Endothelial cell (in vitro differentiated cells): ENCODE results near the gene TRIM2. TPM values are rescaled to one million over a fixed set of nuclear protein-coding genes. Genes with fewer than 3 reads are reported as not detected.

Experiments used
- DNase-seq: peaks from one replicate; pipeline ENCODE4 v3.0.0; 2021; ENCODE audit warnings: low spot score
- H3K27ac Mint-ChIP-seq: one replicate; pipeline ENCODE4 v1.8.0; 2021; ENCODE audit warnings: mixed read lengths, inconsistent platforms; ENCODE audit not compliant: unreplicated experiment
- H3K27me3 Mint-ChIP-seq: one replicate; pipeline ENCODE4 v1.8.0; 2021; ENCODE audit warnings: mild to moderate bottlenecking, moderate library complexity, mixed read lengths, inconsistent platforms; ENCODE audit not compliant: unreplicated experiment
- H3K36me3 Mint-ChIP-seq: one replicate; pipeline ENCODE4 v1.8.0; 2021; ENCODE audit warnings: mild to moderate bottlenecking, low read depth, mixed read lengths, inconsistent platforms; ENCODE audit not compliant: unreplicated experiment
- H3K4me1 Mint-ChIP-seq: one replicate; pipeline ENCODE4 v1.8.0; 2021; ENCODE audit warnings: mild to moderate bottlenecking, mixed read lengths, inconsistent platforms; ENCODE audit not compliant: unreplicated experiment
- H3K4me3 Mint-ChIP-seq: one replicate; pipeline ENCODE4 v1.8.0; 2021; ENCODE audit warnings: mild to moderate bottlenecking, mixed read lengths, inconsistent platforms; ENCODE audit not compliant: unreplicated experiment
- H3K9me3 Mint-ChIP-seq: one replicate; pipeline ENCODE4 v1.8.0; 2021; ENCODE audit warnings: mixed read lengths, inconsistent platforms; ENCODE audit not compliant: unreplicated experiment
- CTCF ChIP-seq: fragments of 200-600 bp; sonication (generic); IDR thresholded peaks from one replicate; pipeline ENCODE4 v1.5.0; 2021; ENCODE audit warnings: antibody characterized with exemption; ENCODE audit not compliant: unreplicated experiment
- total RNA-seq: library from RNA; stranded (reverse); fragmentation: NEBNext Ultra II Directional; extraction: Animal tissue kit (Norgen Biotek cat#: 25700); gene quantifications from one replicate; pipeline ENCODE4 v1.2.1, GENCODE V29; 2021; ENCODE audit not compliant: unreplicated experiment

Gene TRIM2
- total RNA-seq, 1 donor from 2014 or later = 15.4 TPM

GRCh38 chr4:153296040-153296823, 92.0 kb downstream of the TRIM2 start:
- Mint-ChIP-seq H3K4me1 (no peaks in the 10 kb centered on the region), H3K9me3 (peaks cover 9% of the 10 kb centered on the region), H3K36me3 (peaks cover 56% of the 10 kb centered on the region), H3K4me3 (peak overlapping the region; percentile 72), H3K27me3 (peaks cover 2% of the 10 kb centered on the region), H3K27ac (no peak overlapping the region)
- no peak for TF ChIP-seq CTCF
- no peak for DNase-seq

- Mint-ChIP-seq H3K27me3 (peaks cover 2% of the 10 kb centered on the region), H3K36me3 (peaks cover 65% of the 10 kb centered on the region), H3K9me3 (peaks cover 12% of the 10 kb centered on the region), H3K4me3 (no peak overlapping the region), H3K27ac (no peak overlapping the region), H3K4me1 (no peaks in the 10 kb centered on the region)
- no peak for TF ChIP-seq CTCF
- DNase-seq = no peak
These were observed 92.9 kb downstream of the TRIM2 start for GRCh38 chr4:153297116-153297515.

- no peak for TF ChIP-seq CTCF
- no peaks in the 10 kb centered on the region for H3K4me1 Mint-ChIP-seq
- no peaks in the 10 kb centered on the region for H3K36me3 Mint-ChIP-seq
- DNase-seq = no peak
- H3K9me3 Mint-ChIP-seq = no peaks in the 10 kb centered on the region
- H3K27ac Mint-ChIP-seq = no peak overlapping the region
- no peaks in the 10 kb centered on the region for H3K27me3 Mint-ChIP-seq
- H3K4me3 Mint-ChIP-seq = no peak overlapping the region
These were observed 106.5 kb downstream of the TRIM2 start for GRCh38 chr4:153310793-153311192.

GRCh38 chr4:153314915-153315314, 110.7 kb downstream of the TRIM2 start:
- no peak for DNase-seq
- no peak for TF ChIP-seq CTCF
- Mint-ChIP-seq H3K4me3 (no peak overlapping the region), H3K27ac (no peak overlapping the region), H3K27me3 (no peaks in the 10 kb centered on the region), H3K9me3 (no peaks in the 10 kb centered on the region), H3K4me1 (no peaks in the 10 kb centered on the region), H3K36me3 (no peaks in the 10 kb centered on the region)

- no peaks in the 10 kb centered on the region for H3K36me3 Mint-ChIP-seq
- no peaks in the 10 kb centered on the region for H3K27me3 Mint-ChIP-seq
These were observed 114.6 kb downstream of the TRIM2 start for GRCh38 chr4:153318696-153319320.

More at GRCh38 chr4:153318696-153319320, 114.6 kb downstream of the TRIM2 start:
- Mint-ChIP-seq H3K27ac (no peak overlapping the region), H3K4me1 (no peaks in the 10 kb centered on the region), H3K9me3 (no peaks in the 10 kb centered on the region), H3K4me3 (no peak overlapping the region)
- TF ChIP-seq CTCF = peak; percentile 48
- DNase-seq = no peak
